Measurements from ENCODE around the gene MBNL1. TPM values are rescaled to one million over a fixed set of nuclear protein-coding genes. Genes with fewer than 3 reads are reported as not detected.

The MBNL1 gene
- total RNA-seq, 1 donor, result 465 TPM

DNA sequence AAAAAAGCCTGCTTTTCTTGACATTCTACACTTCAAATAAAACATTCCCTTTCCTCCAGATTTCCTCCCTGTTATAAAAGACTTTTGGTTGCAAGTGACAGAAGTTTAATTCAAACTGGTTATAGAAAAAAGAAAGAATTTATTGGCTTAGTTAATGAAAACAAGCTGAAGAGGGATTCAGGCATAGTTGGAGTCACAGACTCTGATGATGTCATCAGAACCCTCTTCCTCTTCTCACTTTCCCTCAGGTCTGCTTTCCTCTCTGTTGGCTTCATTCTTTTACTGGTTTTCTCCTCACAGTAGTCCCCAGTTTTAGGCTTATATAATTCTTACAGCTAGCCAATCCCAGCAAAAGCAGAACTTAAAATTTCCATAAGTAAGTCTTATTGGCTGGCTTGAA lies 32.0 kb upstream of the MBNL1 start:
- DNase-seq (ENCODE audit: low read depth), result peak; percentile 65
- no peak overlapping the region for H3K4me3 ChIP-seq (ENCODE audit: low read depth, low read length)
- TF ChIP-seq, protein P1, sequence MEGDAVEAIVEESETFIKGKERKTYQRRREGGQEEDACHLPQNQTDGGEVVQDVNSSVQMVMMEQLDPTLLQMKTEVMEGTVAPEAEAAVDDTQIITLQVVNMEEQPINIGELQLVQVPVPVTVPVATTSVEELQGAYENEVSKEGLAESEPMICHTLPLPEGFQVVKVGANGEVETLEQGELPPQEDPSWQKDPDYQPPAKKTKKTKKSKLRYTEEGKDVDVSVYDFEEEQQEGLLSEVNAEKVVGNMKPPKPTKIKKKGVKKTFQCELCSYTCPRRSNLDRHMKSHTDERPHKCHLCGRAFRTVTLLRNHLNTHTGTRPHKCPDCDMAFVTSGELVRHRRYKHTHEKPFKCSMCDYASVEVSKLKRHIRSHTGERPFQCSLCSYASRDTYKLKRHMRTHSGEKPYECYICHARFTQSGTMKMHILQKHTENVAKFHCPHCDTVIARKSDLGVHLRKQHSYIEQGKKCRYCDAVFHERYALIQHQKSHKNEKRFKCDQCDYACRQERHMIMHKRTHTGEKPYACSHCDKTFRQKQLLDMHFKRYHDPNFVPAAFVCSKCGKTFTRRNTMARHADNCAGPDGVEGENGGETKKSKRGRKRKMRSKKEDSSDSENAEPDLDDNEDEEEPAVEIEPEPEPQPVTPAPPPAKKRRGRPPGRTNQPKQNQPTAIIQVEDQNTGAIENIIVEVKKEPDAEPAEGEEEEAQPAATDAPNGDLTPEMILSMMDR (IDR thresholded peaks at IDR 0.05; ENCODE audit: insufficient read depth, low read length), result no peak

DNA sequence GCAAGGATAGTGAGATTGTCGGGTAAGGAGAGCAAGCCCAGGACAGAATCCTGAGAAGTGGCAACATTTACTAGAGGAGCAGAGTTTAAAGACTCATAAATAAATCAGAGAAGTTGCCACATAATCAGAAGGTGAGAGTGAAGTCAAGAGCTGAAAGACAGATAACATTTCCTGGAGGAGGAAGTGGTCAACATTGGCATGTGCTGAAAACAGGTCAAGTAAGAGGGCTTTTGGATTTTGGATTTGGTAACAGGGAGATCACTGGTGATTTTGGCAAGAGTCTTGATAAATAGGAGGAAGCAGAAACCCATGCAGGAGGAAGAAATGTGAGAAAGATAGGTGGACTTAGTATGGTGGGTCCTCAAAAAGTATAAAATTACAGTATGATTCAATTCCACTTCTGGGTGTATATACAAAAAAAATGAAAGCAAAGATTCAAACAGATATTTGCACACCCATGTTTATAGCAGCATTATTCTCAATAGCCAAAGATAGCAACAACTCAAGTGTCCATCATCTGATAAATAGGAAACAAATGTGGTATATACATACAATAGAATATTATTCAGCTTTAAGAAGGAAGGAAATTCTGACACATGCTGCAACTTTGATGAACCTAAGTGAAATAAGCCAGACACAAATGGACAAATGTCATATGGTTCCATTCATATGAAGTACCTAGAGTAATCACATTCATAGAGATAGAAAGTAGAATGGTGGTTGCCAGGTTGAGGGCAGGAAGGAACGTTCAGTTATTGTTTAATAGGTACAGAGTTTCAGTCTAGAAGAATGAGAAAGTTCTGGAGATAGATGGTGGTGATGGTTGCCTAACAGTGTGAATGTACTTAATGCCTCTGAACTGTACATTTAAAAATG lies 27.3 kb upstream of the MBNL1 start:
- DNase-seq (ENCODE audit: low read depth), result peak; percentile 45
- TF ChIP-seq, protein P1 (IDR thresholded peaks at IDR 0.05; ENCODE audit: insufficient read depth, low read length), result no peak
- no peak overlapping the region for H3K4me3 ChIP-seq (ENCODE audit: low read depth, low read length)

DNA sequence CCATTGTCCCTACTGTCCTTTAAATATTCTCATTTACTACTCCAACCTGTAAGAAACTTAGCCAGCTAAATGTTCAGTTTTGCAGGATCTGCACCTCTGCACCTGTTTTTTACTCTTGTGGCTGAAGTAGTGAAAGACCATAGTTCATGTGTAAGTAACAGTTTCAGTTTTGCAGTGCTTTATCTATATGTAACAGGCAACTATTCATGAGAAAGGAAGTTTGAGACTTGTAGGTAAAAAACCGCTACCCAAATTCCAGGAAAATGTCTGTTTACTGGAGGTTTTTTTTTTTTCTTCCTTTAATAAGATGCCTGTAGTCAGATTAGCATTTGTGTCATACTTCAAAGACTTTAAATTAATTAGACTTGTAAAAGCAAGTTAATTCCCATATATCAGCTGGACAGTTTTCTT lies 25.4 kb upstream of the MBNL1 start:
- H3K4me3 ChIP-seq (ENCODE audit: low read depth, low read length), result no peak overlapping the region
- TF ChIP-seq, protein P1 (IDR thresholded peaks at IDR 0.05; ENCODE audit: insufficient read depth, low read length), result no peak
- no peak for DNase-seq (ENCODE audit: low read depth)

DNA sequence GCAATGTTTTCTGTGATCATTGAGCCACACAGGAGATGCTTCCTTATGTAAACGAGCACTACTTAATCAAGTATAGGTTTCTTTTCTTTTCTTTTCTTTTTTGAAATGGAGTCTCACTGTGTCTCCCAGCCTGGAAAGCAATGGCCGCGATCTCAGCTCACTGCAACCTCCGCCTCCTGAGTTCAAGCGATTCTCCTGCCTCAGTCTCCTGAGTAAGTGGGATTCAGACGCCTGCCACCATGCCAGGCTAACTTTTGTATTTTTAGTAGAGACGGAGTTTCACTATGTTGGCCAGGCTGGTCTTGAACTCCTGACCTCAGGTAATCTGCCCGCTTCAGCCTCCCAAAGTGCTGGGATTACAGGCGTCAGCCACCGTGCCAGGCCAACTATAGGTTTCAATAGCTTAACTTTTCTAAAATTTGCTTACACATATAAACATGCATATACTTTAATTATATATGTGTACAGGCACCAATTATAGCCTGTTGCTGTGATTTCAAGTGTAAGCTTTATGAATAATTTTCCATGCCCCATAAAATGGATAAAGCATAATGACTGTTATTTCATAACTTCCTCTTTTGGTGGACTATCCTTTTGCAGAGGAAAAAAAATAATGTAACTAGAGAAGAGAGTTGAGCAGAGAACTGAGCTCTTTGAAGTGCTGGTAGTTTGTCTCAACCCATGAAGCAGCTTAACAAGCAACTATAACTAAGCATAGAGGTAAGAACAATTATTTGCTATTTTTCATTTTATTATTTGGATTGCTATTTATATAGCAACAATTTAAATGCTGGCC lies 24.8 kb upstream of the MBNL1 start:
- TF ChIP-seq, protein P1 (IDR thresholded peaks at IDR 0.05; ENCODE audit: insufficient read depth, low read length), result no peak
- no peak for DNase-seq (ENCODE audit: low read depth)
- H3K4me3 ChIP-seq (ENCODE audit: low read depth, low read length), result no peak overlapping the region

DNA sequence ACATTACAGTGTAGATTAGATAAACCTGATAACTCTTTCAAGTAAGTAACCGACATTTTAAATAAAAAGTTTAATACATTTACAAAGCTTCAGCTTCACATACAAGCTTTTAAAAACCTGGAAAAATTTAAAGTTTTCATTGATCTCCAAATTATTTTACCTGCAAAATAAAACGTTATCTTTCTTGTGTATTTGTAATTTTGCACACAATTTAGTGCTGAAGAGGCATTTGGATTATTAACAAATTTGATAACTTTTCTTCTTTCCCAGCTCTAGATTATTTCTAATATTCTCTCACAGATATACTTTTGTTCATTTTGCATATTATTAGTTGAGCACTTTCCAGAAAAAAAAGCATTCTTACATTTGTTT lies 24.2 kb upstream of the MBNL1 start:
- TF ChIP-seq, protein P1 (IDR thresholded peaks at IDR 0.05; ENCODE audit: insufficient read depth, low read length), result no peak
- no peak for DNase-seq (ENCODE audit: low read depth)
- H3K4me3 ChIP-seq (ENCODE audit: low read depth, low read length), result no peak overlapping the region

DNA sequence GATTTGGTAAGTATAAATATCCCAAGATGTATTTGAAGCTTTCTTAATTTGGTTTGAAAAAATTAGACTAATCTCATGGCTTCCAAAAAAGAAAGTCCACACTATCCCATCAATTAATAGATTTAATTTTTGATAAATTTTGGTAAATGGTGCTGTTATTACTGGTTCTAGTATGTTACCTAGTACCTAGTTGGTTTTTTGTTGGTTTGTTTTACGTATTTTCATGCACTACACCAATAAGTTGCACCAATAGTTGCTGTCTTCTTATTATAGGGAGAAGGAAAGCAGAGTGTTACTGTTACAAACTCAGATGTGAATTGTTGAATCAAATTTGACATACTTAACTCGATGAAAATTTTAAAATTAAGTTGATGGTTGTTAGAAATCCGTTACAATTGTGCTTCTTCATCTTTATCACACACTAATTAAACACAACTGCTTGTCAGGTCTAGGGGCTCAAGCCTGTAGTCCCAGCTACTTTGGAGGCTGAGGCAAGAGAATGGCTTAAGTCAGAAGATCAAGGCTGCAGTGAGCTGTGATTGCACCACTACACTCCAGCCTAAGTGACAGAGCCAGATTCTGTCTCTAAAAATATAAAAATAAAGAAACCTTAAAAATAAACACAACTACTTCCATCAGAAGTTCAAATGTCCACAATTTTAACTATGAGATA lies 23.1 kb upstream of the MBNL1 start:
- TF ChIP-seq, protein P1 (IDR thresholded peaks at IDR 0.05; ENCODE audit: insufficient read depth, low read length), result no peak
- H3K4me3 ChIP-seq (ENCODE audit: low read depth, low read length), result no peak overlapping the region
- DNase-seq (ENCODE audit: low read depth), result no peak

All from fibroblast of the aortic adventitia (primary cell).